OCI-LY3 (cell line): ENCODE measurements around the gene RASGRF2.

Source experiments
- H2AFZ ChIP-seq: fragments of 200-600, 300-600 bp; shearing (Covaris generic); 2 replicates; pipeline ENCODE4 v1.6.0; 2014; ENCODE audit warnings: antibody characterized with exemption, low read depth, low read length
- H3K27ac ChIP-seq: fragments of 200-600, 300-600 bp; sonication (generic); 2 replicates; pipeline ENCODE4 v1.5.1; 2014; ENCODE audit warnings: mild to moderate bottlenecking, low read length, moderate library complexity, mixed read lengths
- H3K27me3 ChIP-seq: fragments of 200-600, 300-600 bp; sonication (generic); 2 replicates; pipeline ENCODE4 v1.6.1; 2014; ENCODE audit warnings: low read depth, low read length, mixed read lengths
- H3K36me3 ChIP-seq: fragments of 200-600, 300-600 bp; sonication (generic); replicated peaks from 2 replicates; pipeline ENCODE3; 2014; ENCODE audit warnings: low read depth, low read length, mixed read lengths
- H3K4me1 ChIP-seq: fragments of 300-600, 200-600 bp; sonication (generic); 2 replicates; pipeline ENCODE4 v1.6.1; 2014; ENCODE audit warnings: low read length, mixed read lengths
- H3K4me2 ChIP-seq: fragments of 200-600, 300-600 bp; sonication (generic); 2 replicates; pipeline ENCODE4 v1.6.1; 2014; ENCODE audit warnings: low read length, mixed read lengths
- H3K4me3 ChIP-seq: fragments of 300-600, 200-600 bp; sonication (generic); 2 replicates; pipeline ENCODE4 v1.5.1; 2014; ENCODE audit warnings: antibody characterized with exemption, mild to moderate bottlenecking, low read length, moderate library complexity
- H3K79me2 ChIP-seq: fragments of 300-600, 200-600 bp; shearing (Covaris generic); 2 replicates; pipeline ENCODE4 v1.6.1; 2014; ENCODE audit warnings: mild to moderate bottlenecking, low read length, mixed read lengths
- H3K9ac ChIP-seq: fragments of 300-600, 200-600 bp; shearing (Covaris generic); 2 replicates; pipeline ENCODE4 v1.6.0; 2014; ENCODE audit warnings: mild to moderate bottlenecking, low read length, moderate library complexity
- H3K9me3 ChIP-seq: fragments of 200-600, 300-600 bp; shearing (Covaris generic); 2 replicates; pipeline ENCODE4 v1.6.1; 2014; ENCODE audit warnings: low read length, mixed read lengths; ENCODE audit not compliant: insufficient read depth
- H4K20me1 ChIP-seq: fragments of 200-600, 300-600 bp; sonication (generic); 2 replicates; pipeline ENCODE4 v1.6.1; 2016; ENCODE audit warnings: low read length, mixed read lengths; ENCODE audit not compliant: insufficient read depth
- EZH2phosphoT487 ChIP-seq: fragments of 200-600 bp; shearing (Covaris generic); IDR thresholded peaks from 2 replicates; pipeline ENCODE4 v1.6.1; 2018; ENCODE audit warnings: antibody characterized with exemption, mixed run types, low read depth
- TF ChIP-seq, protein P1 (sequence below): fragments of 200-600, 300-600 bp; sonication (generic); IDR thresholded peaks from 2 replicates; pipeline ENCODE4 v1.5.1; 2014; ENCODE audit warnings: antibody characterized with exemption, low read length, low read depth

Gene RASGRF2

DNA sequence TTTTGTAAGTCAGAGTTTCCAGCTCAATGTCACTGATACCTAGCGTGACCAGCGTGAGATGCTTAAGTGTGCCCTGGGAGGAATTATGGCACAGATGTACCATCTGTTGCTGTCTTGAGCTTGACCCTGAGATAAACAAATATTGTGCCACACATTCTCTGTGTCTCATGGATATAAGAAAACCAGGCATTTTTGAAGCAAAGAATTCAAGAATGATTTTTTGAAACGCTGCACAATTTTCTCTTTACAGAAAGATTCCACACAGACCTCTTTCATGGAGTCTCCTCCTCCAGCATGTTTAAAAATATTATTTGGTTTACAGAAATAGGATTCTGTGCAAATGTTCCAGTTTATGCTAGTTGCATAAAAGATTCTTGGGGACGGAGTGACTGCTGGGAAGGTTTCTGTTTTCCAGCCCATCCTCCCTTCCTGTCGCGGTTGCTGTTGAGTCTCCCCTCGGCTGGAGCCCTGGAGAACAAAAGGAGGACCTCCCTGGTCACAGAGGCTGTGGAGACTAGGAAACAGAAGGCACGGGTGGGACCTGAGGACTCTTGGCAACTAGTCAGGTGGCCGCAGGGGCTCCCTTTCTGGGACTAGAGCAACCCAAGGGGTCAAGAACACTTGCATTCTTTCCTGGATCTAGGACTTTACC, 120.8 kb downstream of the RASGRF2 start:
- no peak overlapping the region for H3K4me3 ChIP-seq
- no peak overlapping the region for H2AFZ ChIP-seq
- no peaks in the 10 kb centered on the region for H3K9me3 ChIP-seq
- no peaks in the 10 kb centered on the region for H4K20me1 ChIP-seq
- H3K4me1 ChIP-seq = peaks cover 5% of the 10 kb centered on the region; the same call in 1 of the 2 replicates
- no peak overlapping the region for H3K4me2 ChIP-seq
- no peak for TF ChIP-seq EZH2phosphoT487
- TF ChIP-seq, protein P1, sequence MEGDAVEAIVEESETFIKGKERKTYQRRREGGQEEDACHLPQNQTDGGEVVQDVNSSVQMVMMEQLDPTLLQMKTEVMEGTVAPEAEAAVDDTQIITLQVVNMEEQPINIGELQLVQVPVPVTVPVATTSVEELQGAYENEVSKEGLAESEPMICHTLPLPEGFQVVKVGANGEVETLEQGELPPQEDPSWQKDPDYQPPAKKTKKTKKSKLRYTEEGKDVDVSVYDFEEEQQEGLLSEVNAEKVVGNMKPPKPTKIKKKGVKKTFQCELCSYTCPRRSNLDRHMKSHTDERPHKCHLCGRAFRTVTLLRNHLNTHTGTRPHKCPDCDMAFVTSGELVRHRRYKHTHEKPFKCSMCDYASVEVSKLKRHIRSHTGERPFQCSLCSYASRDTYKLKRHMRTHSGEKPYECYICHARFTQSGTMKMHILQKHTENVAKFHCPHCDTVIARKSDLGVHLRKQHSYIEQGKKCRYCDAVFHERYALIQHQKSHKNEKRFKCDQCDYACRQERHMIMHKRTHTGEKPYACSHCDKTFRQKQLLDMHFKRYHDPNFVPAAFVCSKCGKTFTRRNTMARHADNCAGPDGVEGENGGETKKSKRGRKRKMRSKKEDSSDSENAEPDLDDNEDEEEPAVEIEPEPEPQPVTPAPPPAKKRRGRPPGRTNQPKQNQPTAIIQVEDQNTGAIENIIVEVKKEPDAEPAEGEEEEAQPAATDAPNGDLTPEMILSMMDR = no peak
- H3K36me3 ChIP-seq = no peaks in the 10 kb centered on the region
- no peaks in the 10 kb centered on the region for H3K79me2 ChIP-seq
- H3K9ac ChIP-seq = no peak overlapping the region
- no peaks in the 10 kb centered on the region for H3K27me3 ChIP-seq
- no peak overlapping the region for H3K27ac ChIP-seq

DNA sequence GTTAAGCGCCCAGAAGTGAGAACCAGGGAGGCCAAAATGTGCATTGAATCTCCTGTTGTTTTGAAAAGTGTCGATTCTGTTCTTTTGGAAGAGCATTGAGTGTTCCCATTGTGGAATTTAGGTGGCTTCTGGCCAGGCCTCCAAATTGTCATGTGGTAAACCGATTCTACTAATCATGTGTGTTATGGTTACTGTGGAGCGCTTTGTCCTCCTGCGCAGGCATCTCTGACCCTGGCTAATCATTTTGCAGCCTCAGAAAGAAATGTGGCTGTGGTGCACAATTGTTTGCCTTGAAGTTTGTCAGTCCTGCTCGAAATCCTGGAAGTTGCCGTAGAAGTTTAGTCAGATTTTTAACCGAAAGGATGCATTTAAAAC, 121.3 kb downstream of the RASGRF2 start:
- Histone ChIP-seq H3K4me1 (peaks cover 5% of the 10 kb centered on the region; the same call in 1 of the 2 replicates), H3K36me3 (no peaks in the 10 kb centered on the region), H2AFZ (no peak overlapping the region), H3K79me2 (no peaks in the 10 kb centered on the region), H4K20me1 (no peaks in the 10 kb centered on the region), H3K4me3 (no peak overlapping the region), H3K27me3 (no peaks in the 10 kb centered on the region), H3K27ac (no peak overlapping the region), H3K4me2 (no peak overlapping the region), H3K9me3 (no peaks in the 10 kb centered on the region), H3K9ac (no peak overlapping the region)
- no peak for TF ChIP-seq EZH2phosphoT487
- TF ChIP-seq, protein P1 = no peak

DNA sequence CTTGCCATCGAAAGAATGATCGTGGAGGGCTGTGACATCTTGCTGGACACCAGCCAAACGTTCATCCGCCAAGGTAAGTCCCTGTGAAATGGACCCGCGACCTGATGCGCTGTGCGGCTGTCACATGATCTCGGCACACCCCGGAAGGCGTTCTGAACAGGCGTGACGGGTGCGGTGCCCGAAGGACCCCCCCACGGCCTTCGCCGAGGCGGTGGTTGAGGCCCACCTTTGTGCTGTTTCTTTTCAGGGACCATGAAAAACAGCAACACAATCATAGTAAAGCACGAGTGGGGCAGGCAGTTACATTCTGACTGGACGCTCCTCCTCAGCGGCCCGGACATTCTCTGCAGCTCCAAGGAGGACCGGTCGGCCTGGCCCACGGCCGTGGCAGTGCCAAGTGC, 126.7 kb downstream of the RASGRF2 start:
- Histone ChIP-seq H3K79me2 (no peaks in the 10 kb centered on the region), H4K20me1 (no peaks in the 10 kb centered on the region), H3K27me3 (no peaks in the 10 kb centered on the region), H3K9ac (no peak overlapping the region), H2AFZ (no peak overlapping the region), H3K9me3 (no peaks in the 10 kb centered on the region), H3K4me2 (no peak overlapping the region), H3K36me3 (no peaks in the 10 kb centered on the region), H3K27ac (no peak overlapping the region), H3K4me1 (no peaks in the 10 kb centered on the region), H3K4me3 (no peak overlapping the region)
- TF ChIP-seq EZH2phosphoT487 = no peak
- TF ChIP-seq, protein P1 = no peak

DNA sequence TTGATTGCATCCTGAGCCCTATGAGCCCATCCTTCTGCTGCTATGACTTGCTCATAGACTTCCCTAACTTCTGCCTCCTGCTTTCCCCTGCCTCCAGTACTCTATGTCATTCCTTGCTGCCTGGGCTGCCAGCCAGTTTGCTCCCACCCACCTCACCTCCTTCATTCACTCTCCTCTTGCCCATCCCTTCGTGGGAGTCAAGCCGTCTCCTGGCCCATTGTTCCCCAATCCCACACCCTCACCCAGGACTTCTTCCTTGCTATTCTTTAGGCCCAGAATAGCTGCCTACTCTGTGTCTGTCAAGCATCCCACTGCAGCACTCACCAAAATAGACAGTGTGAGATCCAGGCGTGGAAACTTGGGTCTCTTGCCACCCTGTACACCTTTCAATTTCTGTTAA, 131.0 kb downstream of the RASGRF2 start:
- Histone ChIP-seq H3K36me3 (no peaks in the 10 kb centered on the region), H3K4me3 (no peak overlapping the region), H3K9me3 (no peaks in the 10 kb centered on the region), H2AFZ (no peak overlapping the region), H3K27me3 (no peaks in the 10 kb centered on the region), H4K20me1 (no peaks in the 10 kb centered on the region), H3K79me2 (no peaks in the 10 kb centered on the region), H3K4me2 (no peak overlapping the region), H3K27ac (no peak overlapping the region), H3K4me1 (no peaks in the 10 kb centered on the region), H3K9ac (no peak overlapping the region)
- TF ChIP-seq, protein P1 = no peak
- TF ChIP-seq EZH2phosphoT487 = no peak
